Measurements from ENCODE around the gene NDUFV1. TPM values are rescaled to one million over a fixed set of nuclear protein-coding genes. Genes with fewer than 3 reads are reported as not detected.
"Not testable (repeated sequence)": the region's sequence is repeated elsewhere in the genome, so short reads cannot be mapped to it uniquely, and the experiment has no call there.

NDUFV1 gene
- 100 to 1,000 TPM; 110 to 165 (median 124) TPM for polyA plus RNA-seq (ENCODE audit: low read depth in 6 of 6)

- Mint-ChIP-seq H3K27me3 (peaks cover 0 to 18% (median 10%) of the 10 kb centered on the region in 3 donors), H3K9me3 (no peaks in the 10 kb centered on the region), H3K4me3 (peak within 1 kb of the TSS; percentile 85 to 95 (median 91)), H3K4me1 (peaks cover 15 to 36% (median 17%) of the 10 kb centered on the region in 3 donors), H3K27ac (peak within 1 kb of the TSS; percentile 11 to 95 (median 82)), H3K36me3 (peaks cover 0 to 9% of the 10 kb centered on the region in 2 donors)
- ATAC-seq (ENCODE audit: low read depth in 2 of 2) (peak; percentile 98 to 99), DNase-seq (peak; percentile 95)
Measured at GRCh38 chr11:67606492-67607295, at the start of gene NDUFV1. TSS of gene NDUFV1 (plus strand) at chr11:67606936. CDS start at chr11:67607005, 69 bp downstream.

GRCh38 chr11:67558084-67558772 is 48.5 kb upstream of the NDUFV1 start:
- no peak for ATAC-seq (ENCODE audit: low read depth in 2 of 2)

GRCh38 chr11:67561971-67562619 is 44.6 kb upstream of the NDUFV1 start:
- H3K27me3 Mint-ChIP-seq, result peaks cover 0 to 33% (median 8%) of the 10 kb centered on the region in 3 donors
- H3K27ac Mint-ChIP-seq, result peak overlapping the region in 2 of 6 donors; percentile 7 to 45
- H3K4me1 Mint-ChIP-seq, result peaks cover 0 to 20% (median 10%) of the 10 kb centered on the region in 3 donors
- H3K4me3 Mint-ChIP-seq, result peak overlapping the region in 2 of 8 donors; percentile 34 to 49
- ATAC-seq (ENCODE audit: low read depth in 2 of 2) (peak in 1 of 2 donors; percentile 43), DNase-seq (no peak)
- H3K9me3 Mint-ChIP-seq, result no peaks in the 10 kb centered on the region
- no peaks in the 10 kb centered on the region for H3K36me3 Mint-ChIP-seq

More at GRCh38 chr11:67558084-67558772, 48.5 kb upstream of the NDUFV1 start:
- H3K27me3 Mint-ChIP-seq, result peaks cover 4 to 26% (median 8%) of the 10 kb centered on the region in 3 donors
- peaks cover 0 to 20% (median 10%) of the 10 kb centered on the region in 3 donors for H3K4me1 Mint-ChIP-seq
- H3K9me3 Mint-ChIP-seq, result no peaks in the 10 kb centered on the region
- no peak overlapping the region for H3K27ac Mint-ChIP-seq
- DNase-seq, result no peak
- H3K36me3 Mint-ChIP-seq, result no peaks in the 10 kb centered on the region
- peak overlapping the region in 1 of 8 donors; percentile 61 for H3K4me3 Mint-ChIP-seq

GRCh38 chr11:67562963-67563704 is 43.6 kb upstream of the NDUFV1 start:
- no peaks in the 10 kb centered on the region for H3K36me3 Mint-ChIP-seq
- no peaks in the 10 kb centered on the region for H3K9me3 Mint-ChIP-seq
- peak overlapping the region in 1 of 6 donors; percentile 81 for H3K27ac Mint-ChIP-seq
- no peak overlapping the region for H3K4me3 Mint-ChIP-seq
- peaks cover 0 to 18% (median 10%) of the 10 kb centered on the region in 3 donors for H3K4me1 Mint-ChIP-seq
- no peak for DNase-seq
- H3K27me3 Mint-ChIP-seq, result peaks cover 0 to 35% (median 8%) of the 10 kb centered on the region in 3 donors
- no peak for ATAC-seq (ENCODE audit: low read depth in 2 of 2)

GRCh38 chr11:67563705-67564114 is 43.0 kb upstream of the NDUFV1 start:
- ATAC-seq (ENCODE audit: low read depth in 2 of 2), result not testable (repeated sequence)
- peak overlapping the region in 1 of 6 donors; percentile 72 for H3K27ac Mint-ChIP-seq

GRCh38 chr11:67564230-67564629 is 42.5 kb upstream of the NDUFV1 start:
- Mint-ChIP-seq H3K4me3 (no peak overlapping the region), H3K27ac (no peak overlapping the region), H3K27me3 (peaks cover 0 to 27% (median 4%) of the 10 kb centered on the region in 3 donors), H3K9me3 (no peaks in the 10 kb centered on the region), H3K36me3 (no peaks in the 10 kb centered on the region), H3K4me1 (peaks cover 0 to 15% (median 9%) of the 10 kb centered on the region in 3 donors)
- no peak for ATAC-seq (ENCODE audit: low read depth in 2 of 2)
- DNase-seq, result no peak

More at GRCh38 chr11:67563705-67564114, 43.0 kb upstream of the NDUFV1 start:
- Mint-ChIP-seq H3K4me1 (peaks cover 0 to 15% (median 10%) of the 10 kb centered on the region in 3 donors), H3K27me3 (peaks cover 0 to 31% (median 8%) of the 10 kb centered on the region in 3 donors)
- not testable (repeated sequence) for H3K9me3 Mint-ChIP-seq, H3K36me3 Mint-ChIP-seq, DNase-seq, H3K4me3 Mint-ChIP-seq

- H3K27me3 Mint-ChIP-seq, result peaks cover 6 to 23% (median 14%) of the 10 kb centered on the region in 3 donors
- peaks cover 5 to 8% (median 6%) of the 10 kb centered on the region in 3 donors for H3K4me1 Mint-ChIP-seq
Measured at GRCh38 chr11:67571443-67571842, 35.3 kb upstream of the NDUFV1 start.

GRCh38 chr11:67572305-67572704 is 34.4 kb upstream of the NDUFV1 start:
- no peaks in the 10 kb centered on the region for H3K9me3 Mint-ChIP-seq
- H3K36me3 Mint-ChIP-seq, result no peaks in the 10 kb centered on the region
- peaks cover 11 to 29% (median 14%) of the 10 kb centered on the region in 3 donors for H3K27me3 Mint-ChIP-seq
- H3K4me3 Mint-ChIP-seq, result no peak overlapping the region
- peaks cover 5 to 8% (median 6%) of the 10 kb centered on the region in 3 donors for H3K4me1 Mint-ChIP-seq
- H3K27ac Mint-ChIP-seq, result no peak overlapping the region
- ATAC-seq (ENCODE audit: low read depth in 2 of 2) (no peak), DNase-seq (no peak)

More at GRCh38 chr11:67571443-67571842, 35.3 kb upstream of the NDUFV1 start:
- H3K4me3 Mint-ChIP-seq, result no peak overlapping the region
- H3K36me3 Mint-ChIP-seq, result no peaks in the 10 kb centered on the region
- ATAC-seq (ENCODE audit: low read depth in 2 of 2) (no peak), DNase-seq (no peak)
- H3K9me3 Mint-ChIP-seq, result no peaks in the 10 kb centered on the region
- H3K27ac Mint-ChIP-seq, result no peak overlapping the region

- DNase-seq, result peak; percentile 32
- Mint-ChIP-seq H3K36me3 (no peaks in the 10 kb centered on the region), H3K27ac (peak overlapping the region in 2 of 6 donors; percentile 80 to 92), H3K4me1 (peaks cover 5 to 8% (median 6%) of the 10 kb centered on the region in 3 donors), H3K4me3 (no peak overlapping the region), H3K9me3 (no peaks in the 10 kb centered on the region), H3K27me3 (peaks cover 11 to 28% (median 14%) of the 10 kb centered on the region in 3 donors)
- peak in 1 of 2 donors; percentile 28 for ATAC-seq (ENCODE audit: low read depth in 2 of 2)
Measured at GRCh38 chr11:67572747-67573419, 33.9 kb upstream of the NDUFV1 start.

GRCh38 chr11:67574938-67575337 is 31.8 kb upstream of the NDUFV1 start:
- Mint-ChIP-seq H3K27me3 (peaks cover 11 to 28% (median 18%) of the 10 kb centered on the region in 3 donors), H3K4me3 (peak overlapping the region in 1 of 8 donors; percentile 60), H3K4me1 (peaks cover 16 to 19% (median 16%) of the 10 kb centered on the region in 3 donors), H3K36me3 (no peaks in the 10 kb centered on the region), H3K9me3 (no peaks in the 10 kb centered on the region), H3K27ac (peak overlapping the region in 1 of 6 donors; percentile 59)
- DNase-seq (no peak), ATAC-seq (ENCODE audit: low read depth in 2 of 2) (no peak)

GRCh38 chr11:67576735-67577475 is 29.8 kb upstream of the NDUFV1 start:
- Mint-ChIP-seq H3K36me3 (no peaks in the 10 kb centered on the region), H3K27ac (peak overlapping the region in 3 of 6 donors; percentile 24 to 33 (median 33))
- ATAC-seq (ENCODE audit: low read depth in 2 of 2), result no peak

More at GRCh38 chr11:67576735-67577475, 29.8 kb upstream of the NDUFV1 start:
- Mint-ChIP-seq H3K4me3 (peak overlapping the region in 1 of 8 donors; percentile 74), H3K4me1 (peaks cover 20 to 26% (median 22%) of the 10 kb centered on the region in 3 donors), H3K9me3 (no peaks in the 10 kb centered on the region), H3K27me3 (peaks cover 11 to 28% (median 15%) of the 10 kb centered on the region in 3 donors)
- DNase-seq, result no peak

Data from naive B cell (primary cell).